HG03521 (cell line): ENCODE results near the gene CD209.

Source experiments
- ATAC-seq: cut with Tn5 transposase; IDR thresholded peaks from one replicate; pipeline ENCODE4 v1.9.1; 2021; ENCODE audit warnings: mild to moderate bottlenecking, moderate library complexity; ENCODE audit not compliant: unreplicated experiment

Gene CD209

DNA sequence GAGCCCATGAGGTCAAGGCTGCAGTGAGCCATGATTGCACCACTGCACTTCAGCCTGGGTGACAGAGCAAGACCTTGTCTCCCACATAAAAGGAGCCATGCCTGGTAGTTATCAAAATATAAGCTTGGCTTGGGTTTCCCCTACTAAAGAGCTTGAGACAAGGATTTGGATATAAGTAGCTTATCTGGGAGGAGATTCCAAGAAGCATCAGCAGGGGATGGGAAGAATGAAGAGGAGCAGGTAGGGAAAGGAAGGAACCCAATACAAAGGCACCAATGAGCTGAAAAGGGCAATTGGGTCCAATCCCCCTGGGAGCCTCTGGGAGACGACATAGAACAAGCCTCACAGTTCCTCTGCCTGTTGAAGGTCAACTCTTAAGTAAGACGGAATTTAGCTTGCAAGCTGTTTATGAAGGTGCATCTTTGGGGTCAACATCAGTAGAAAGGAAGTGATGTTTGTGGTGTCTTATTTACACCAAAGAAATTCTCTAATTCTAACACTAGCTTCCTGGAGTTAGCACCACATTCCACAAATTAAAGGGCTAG lies 8.1 kb downstream of the CD209 start:
- no peak for ATAC-seq

DNA sequence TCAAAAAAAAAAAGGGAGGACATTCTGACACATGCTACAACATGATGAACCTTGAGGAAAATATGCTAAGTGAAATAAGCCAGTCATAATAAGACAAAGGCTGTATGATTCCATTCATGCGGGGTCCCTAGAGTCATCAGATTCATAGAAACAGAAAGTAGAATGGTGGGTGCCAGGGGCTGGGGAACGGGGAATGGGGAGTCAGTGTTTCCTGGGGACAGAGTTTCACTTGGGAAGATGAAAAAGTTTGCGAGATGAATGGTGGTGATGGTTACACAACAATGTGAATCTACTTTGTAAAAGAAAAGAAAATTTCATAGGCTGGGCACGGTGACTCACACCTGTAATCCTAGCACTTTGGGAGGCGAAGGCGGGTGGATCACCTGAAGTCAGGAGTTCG lies 9.3 kb downstream of the CD209 start:
- no peak for ATAC-seq

GRCh38 chr19:7737215-7737614 lies 10.1 kb downstream of the CD209 start:
- no peak for ATAC-seq

DNA sequence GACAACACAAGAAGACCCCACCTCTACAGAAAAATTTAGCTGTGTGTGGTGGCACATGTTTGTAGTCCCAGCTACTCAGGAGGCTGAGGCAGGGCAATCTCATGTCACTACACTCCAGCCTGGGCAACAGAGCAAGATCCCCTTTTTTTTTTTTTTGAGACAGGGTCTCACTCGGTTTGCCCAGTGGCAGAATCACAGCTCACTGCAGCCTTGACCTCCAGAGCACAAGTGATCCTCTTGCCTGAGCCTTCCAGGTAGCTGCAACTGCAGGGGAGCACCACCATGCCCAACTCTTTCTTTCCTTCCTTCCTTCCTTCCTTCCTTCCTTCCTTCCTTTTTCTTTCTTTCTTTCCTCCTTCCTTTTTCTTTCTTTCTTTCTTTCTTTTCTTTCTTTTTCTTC lies 11.2 kb downstream of the CD209 start:
- ATAC-seq, result no peak

DNA sequence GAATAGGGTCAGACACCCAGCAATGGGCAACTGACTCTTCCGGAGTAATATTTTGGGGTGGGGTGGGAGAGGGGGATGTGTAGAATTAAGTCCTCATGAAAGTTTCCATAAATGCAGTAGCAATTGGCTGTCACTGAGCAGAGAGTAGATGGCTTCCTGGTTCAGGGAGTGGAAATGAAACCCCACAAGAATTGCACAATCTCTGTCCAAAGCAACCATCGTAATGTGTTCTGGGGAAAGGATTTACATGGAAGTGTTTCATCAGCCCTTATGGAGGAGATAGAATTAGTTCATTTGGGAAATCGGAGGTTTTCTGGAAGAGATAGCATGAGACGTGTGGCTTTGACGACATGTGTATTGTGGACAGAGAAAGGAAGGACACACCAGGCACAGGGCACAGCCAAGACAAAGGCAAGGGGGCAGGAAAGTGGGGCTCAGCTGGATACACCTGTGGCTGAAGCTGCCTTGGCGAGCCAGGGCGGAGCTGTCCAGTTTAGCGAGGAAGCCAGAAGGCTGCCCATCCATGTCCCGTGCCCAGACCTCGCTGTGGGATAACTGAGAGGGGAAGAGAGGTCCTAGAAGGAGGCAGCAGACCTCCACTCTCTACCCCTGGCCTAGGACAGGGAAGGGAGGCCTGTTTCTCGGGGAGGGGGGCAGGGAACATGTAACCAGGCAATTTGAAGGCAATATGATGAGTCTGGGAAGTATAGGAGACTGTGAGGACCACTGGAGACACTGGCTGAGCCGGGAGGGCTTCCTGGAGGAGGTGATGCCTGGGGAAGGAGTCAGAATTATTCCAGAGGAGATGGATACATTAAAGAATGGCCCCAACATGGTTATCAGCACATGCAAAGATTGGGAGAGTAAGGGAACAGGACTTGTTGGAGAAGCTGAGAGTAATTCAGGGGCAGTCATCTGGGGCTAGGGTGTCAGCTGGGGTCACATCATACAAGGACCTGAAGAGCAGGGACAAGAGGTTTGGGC lies 12.8 kb downstream of the CD209 start:
- no peak for ATAC-seq

GRCh38 chr19:7733376-7733775 lies 14.0 kb downstream of the CD209 start:
- no peak for ATAC-seq

- no peak for ATAC-seq
These were observed 15.3 kb downstream of the CD209 start, which contains the start of gene CLEC4G for GRCh38 chr19:7732045-7732444. Gene CLEC4G, minus strand, starts transcription at chr19:7732110. Its CDS starts 8 bp downstream, at chr19:7732102.

- no peak for ATAC-seq
These were observed 15.7 kb downstream of the CD209 start for GRCh38 chr19:7731615-7732014.

- no peak for ATAC-seq
These were observed 16.1 kb downstream of the CD209 start for GRCh38 chr19:7731218-7731595.

DNA sequence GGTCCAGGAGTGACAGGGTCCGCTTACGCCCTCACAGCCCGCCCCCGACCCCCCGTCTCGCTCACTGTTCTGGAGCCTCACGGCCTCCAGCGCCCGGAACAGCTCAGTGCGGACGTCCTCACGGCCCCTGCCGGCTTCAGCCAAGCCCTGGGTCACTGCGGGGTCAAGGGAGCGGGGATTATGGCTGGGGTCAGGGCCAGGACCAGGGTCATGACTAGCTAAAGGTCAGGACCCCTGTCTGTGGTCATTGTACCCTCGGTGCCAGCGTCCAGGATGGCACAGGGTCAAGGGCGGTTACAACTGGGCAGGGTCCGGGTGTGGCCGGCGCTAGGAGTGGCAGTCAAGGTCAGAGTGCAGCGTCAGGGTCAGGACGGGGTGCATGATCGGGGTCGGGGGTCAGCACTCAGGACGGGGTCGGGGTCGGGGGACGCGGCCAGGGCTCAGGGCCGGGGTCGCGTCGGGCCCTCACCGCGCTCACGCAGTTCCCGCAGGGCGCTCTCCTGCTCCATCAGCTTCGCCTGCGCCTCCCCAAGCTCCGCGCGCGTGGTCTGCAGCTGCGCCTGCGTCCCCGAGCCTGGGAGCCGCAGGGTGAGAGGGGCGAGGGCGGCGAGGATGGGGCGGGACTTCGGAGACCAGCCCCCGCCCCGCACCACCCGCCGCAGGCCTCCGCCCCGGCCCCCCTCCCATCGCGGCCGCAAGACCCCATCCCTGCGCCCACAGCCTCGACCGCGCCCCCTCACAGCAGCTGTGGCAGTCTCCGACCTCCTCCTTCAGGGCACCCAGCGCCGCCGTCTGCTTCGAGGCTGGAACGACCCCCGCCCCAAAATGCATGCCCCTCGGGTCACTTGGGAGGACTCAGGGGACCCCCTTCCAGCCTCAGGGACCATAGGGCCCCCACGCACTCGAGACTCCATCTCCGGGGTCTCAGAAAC lies 16.8 kb downstream of the CD209 start:
- no peak for ATAC-seq

DNA sequence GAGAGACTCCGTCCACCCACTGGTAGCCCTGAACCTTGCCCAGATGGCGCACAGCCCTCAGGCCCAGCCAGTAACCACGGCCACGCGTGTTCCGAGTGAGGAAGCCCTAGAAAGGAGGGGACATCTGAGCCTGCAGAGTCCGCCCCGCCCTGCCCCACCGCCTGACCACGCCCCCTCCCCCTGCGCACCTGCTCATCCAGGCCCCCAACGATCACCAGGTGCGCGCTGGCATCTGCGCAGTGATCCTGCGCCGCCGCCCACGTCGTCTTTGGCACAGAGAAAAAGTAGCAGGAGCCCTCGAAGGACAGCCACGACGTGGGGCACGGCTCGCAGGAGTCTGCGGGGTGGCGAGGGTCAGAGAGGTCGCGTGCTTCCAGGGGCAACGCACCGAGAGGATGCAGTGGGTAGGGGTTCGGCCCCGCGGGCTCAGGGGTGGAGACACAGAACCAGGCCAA lies 17.5 kb downstream of the CD209 start:
- ATAC-seq, result no peak

DNA sequence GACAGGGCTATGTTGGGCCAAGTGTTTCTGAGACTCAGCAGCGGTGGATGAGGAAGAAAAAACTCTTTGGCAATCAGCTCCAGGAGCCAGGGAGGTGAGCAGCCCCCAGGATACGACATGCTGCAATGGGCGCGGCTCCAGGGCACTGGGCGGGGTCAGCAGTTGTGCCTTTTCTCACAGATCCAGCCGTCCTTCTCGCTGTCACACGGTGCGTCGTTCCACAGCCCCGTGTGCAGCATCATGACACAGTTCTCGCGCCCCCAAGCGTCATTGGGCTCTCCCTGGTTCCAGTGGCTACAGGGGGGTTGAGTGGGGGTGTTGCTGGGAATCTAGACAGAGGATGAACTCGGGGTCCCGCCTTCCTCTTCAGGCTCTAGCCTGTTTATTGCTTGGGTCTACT lies 18.1 kb downstream of the CD209 start:
- no peak for ATAC-seq

DNA sequence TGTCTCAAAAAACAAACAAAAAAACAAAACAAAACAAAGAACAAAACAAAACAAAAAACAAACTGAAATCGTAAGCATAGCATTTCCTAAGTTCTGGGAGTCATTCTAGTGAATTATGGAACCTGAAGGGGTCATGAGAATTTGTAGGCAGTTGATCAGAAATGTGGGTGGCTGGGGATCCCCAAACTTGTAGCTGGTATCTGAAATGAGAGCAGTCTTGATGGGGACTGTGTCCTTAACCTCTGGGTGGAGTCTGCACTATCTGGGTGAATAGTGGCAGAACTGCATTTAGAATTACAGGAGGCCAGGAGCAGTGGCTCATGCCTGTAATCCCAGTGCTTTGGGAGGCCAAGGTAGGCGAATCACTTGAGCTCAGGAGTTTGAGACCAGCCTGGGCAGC lies 21.5 kb downstream of the CD209 start:
- no peak for ATAC-seq

GRCh38 chr19:7722231-7722651 lies 25.1 kb downstream of the CD209 start:
- ATAC-seq, result no peak

- ATAC-seq, result no peak
These were observed 27.0 kb downstream of the CD209 start for GRCh38 chr19:7720351-7720750.

DNA sequence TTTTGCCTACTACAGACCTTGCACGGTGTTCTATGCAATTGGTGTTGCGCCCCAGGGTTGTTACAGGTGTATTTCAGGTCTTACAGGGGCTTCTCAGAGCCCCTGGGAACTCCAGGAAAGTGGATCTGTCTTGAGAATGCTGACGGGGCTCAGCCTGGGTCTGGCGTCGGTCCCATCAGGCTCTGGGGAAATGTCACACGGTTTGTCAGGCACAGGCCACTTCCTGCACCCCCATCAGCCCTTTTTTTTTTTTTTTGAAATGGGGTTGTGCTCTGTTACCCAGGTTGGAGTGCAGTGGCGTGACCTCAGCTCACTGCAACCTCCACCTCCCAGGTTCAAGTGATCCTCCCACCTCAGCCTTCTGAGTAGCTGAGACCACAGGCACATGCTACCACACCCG lies 28.7 kb downstream of the CD209 start:
- ATAC-seq, result no peak

- no peak for ATAC-seq
These were observed 30.6 kb downstream of the CD209 start for GRCh38 chr19:7716762-7717161.

DNA sequence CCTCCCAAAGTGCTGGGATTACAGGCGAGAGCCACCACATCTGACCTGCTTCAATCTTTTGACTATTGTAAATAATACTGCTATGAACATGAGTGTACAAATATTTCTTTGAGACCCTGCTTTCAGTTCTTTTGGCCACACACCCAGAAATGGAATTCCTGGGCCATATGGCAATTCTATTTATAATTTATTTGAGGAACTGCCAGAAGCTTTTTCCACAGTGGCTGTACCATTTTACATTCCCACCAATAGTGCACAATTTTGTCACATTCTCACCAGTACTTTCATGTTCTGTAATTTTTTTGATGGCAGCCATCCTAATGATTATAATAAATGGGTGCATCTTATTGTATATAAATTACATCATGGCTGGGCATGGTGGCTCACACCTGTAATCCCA lies 31.7 kb downstream of the CD209 start:
- no peak for ATAC-seq

DNA sequence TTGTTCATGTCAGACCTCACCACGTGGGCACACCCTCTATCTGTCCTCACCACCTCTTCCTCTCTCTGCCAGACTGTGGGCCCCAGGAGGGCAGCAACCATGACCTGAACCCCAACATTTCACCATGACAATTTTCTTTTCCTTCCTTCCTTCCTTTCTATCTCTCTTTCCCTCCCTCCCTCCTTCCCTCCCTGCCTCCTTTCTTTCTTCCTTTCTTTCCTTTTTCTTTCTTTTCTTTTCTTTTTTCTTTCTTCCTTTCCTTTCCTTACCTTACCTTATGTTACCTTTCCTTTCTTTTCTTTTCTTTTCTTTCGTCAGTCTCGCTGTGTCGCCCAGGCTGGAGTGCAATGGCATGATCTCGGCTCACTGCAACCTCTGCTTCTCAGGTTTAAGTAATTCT lies 36.7 kb downstream of the CD209 start:
- no peak for ATAC-seq

DNA sequence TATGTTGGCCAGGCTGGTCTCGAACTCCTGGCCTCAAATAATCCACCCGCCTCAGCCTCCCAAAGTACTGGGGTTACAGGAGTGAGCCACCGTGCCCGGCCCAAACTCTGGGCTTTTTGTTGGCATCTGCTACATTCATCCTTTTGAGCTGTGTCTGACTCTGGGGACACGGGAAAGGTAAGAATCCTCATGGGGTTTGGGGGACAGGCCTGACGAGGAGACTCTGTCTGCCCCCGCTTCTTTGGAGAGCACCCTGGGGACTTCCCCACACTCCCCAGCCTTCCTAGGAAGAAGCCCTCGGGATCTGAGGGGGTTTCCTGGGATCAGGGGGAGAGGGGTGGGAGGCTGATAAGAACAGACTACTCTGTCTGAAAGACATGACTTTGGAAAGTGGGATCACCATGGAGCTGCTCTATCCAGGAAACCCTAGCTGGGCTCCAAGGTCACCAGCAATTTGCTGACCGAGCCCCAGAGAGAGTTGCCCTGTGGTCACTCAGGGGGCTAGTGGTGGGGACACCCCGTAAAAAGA lies 37.3 kb downstream of the CD209 start:
- no peak for ATAC-seq

- ATAC-seq, result no peak
These were observed 40.3 kb downstream of the CD209 start for GRCh38 chr19:7706955-7707456.
